Measurements from ENCODE around the gene GSTM4.
"Not testable (repeated sequence)": the region's sequence is repeated elsewhere in the genome, so short reads cannot be mapped to it uniquely, and the experiment has no call there.

GSTM4 gene

DNA sequence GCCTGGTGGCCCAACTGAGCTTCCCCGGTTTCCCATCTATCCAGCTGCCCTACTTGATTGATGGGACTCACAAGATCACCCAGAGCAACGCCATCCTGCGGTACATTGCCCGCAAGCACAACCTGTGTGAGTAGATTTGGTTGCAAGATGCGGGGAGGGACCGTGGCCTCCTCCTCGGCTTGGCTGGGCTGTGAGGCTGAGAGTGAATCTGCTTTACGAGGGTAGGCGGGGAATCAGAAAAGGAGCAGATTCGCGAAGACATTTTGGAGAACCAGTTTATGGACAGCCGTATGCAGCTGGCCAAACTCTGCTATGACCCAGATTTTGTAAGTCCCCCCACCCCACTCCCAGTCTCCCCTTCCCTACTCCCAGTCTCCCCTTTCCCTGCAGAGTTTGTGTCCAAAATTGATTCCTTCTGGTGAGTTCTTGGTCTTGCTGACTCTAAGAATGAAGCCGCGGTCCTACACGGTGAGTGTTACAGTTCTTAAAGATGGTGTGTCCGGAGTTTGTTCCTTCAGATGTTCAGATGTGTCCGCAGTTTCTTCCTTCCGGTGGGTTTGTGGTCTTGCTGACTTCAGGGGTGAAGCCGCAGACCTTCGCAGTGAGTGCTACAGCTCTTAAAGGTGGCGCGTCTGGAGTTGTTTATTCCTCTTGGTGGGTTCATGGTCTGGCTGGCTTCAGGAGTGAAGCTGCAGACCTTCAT is 13.5 kb downstream of the GSTM4 start:
- no peak for DNase-seq

- DNase-seq, result not testable (repeated sequence)
These were observed 14.0 kb downstream of the GSTM4 start for GRCh38 chr1:109669949-109670302.

DNA sequence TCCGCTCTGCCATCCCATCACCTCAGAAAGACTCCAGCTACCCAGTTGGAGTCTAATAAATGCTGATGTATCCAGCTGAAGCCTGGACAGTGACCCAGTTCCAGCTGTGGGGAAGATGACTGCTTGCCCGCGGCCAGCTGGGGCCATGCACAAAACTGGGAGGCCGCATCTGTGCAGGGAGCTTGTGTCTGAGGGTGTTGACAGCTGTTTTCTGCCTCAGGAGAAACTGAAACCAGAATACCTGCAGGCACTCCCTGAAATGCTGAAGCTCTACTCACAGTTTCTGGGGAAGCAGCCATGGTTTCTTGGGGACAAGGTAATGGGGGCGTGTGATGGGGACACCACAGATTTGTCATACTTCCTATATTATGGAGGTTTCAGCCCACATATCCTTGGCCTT is 15.2 kb downstream of the GSTM4 start:
- DNase-seq, result no peak

DNA sequence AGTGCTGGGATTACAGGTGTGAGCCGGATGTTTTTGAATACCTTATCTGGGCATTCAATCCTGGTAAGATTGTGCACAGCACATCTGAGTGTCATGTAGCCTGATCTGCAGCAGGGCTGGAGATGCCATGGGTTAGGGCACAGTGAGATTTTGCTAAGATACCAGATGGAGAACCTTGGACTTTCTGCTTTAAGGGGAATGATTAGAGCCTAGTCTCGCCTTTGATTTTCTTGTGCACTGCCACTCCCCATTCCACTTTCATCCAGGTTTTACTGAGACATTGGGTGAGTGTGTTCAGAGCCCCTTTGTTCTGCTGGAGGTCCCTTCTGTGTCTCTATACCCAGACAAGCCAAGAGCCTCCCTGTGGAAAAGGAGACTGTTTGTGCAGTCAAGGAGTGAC is 18.0 kb downstream of the GSTM4 start:
- DNase-seq, result not testable (repeated sequence)

- not testable (repeated sequence) for DNase-seq
These were observed 20.9 kb downstream of the GSTM4 start for GRCh38 chr1:109676683-109677381.

- DNase-seq, result no peak
These were observed 21.6 kb downstream of the GSTM4 start for GRCh38 chr1:109677459-109677858.

DNA sequence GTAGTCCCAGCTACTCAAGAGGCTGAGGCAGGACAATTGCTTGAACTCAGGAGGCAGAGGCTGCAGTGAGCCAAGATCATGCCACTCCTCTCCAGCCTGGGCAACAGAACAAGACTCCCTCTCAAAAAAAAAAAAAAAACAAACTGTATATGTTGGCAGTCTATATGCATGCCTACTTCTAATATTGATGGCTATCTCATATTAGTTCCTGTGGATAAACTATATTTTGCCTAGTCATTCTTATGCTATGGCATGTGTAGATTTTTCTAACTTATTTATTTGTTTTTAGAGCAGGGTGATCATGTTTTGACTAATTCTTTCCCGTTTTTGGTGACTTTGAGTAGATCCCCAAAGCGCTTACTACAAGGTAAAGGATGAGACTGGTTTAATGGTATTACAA is 22.7 kb downstream of the GSTM4 start:
- not testable (repeated sequence) for DNase-seq

DNA sequence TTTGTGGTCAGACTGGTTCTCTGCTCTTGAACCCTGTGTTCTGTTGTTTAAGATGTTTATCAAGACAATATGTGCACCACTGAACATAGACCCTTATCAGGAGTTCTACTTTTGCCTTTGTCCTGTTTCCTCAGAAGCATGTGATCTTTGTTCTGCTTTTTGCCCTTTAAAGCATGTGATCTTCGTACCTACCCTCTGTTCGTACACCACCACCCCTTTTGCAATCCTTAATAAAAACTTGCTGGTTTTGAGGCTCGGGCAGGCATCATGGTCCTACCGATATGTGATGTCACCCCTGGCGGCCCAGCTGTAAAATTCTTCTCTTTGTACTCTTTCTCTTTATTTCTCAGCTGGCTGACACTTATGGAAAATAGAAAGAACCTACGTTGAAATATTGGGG is 28.9 kb downstream of the GSTM4 start:
- not testable (repeated sequence) for DNase-seq

- not testable (repeated sequence) for DNase-seq
These were observed 29.5 kb downstream of the GSTM4 start for GRCh38 chr1:109685399-109685798.

- not testable (repeated sequence) for DNase-seq
These were observed 30.0 kb downstream of the GSTM4 start for GRCh38 chr1:109685890-109686289.

- not testable (repeated sequence) for DNase-seq
These were observed 31.2 kb downstream of the GSTM4 start for GRCh38 chr1:109687109-109687508.

GRCh38 chr1:109687641-109688499 is 32.0 kb downstream of the GSTM4 start, which contains the start of gene GSTM1:
Gene GSTM1, plus strand, starts transcription at chr1:109687817. Its CDS starts 57 bp downstream, at chr1:109687874.
- DNase-seq, result no peak

GRCh38 chr1:109689844-109690405 is 34.0 kb downstream of the GSTM4 start:
- DNase-seq, result no peak

DNA sequence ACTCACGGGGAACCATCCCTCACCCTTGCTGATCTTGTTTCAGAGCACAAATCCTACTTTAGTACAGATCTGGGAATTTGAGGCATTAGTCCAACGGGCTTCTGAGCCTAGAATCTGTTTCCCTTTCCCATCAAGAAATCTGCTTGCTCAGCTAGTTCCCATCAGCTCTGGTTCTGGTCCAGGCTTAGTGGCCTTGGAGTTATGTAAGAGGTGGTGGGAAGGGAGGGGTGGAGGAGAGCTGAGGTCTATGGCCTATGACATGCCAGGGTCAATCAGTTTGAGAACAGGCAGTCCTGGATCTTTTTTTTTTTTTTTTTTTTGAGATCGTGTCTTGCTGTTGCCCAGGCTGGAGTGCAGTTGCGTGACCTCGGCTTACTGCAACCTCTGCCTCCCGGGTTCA is 35.9 kb downstream of the GSTM4 start:
- DNase-seq, result no peak

DNA sequence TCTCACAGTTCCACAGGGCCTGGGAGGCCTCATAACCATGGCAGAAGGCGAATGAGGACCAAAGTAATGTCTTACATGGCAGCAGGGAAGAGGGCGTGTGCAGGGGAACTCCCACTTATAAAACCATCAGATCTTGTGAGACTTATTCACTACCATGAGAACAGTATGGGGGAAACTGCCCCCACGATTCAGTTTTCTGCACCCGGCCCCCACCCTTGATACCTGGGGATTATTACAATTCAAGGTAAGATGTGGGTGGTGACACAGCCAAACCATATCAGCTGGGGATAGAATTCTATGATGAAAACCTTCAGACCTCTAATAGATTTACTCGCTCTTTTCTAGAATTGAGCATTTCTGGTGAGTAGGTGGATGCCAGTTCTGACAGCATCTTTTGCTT is 38.5 kb downstream of the GSTM4 start:
- DNase-seq, result not testable (repeated sequence)

DNA sequence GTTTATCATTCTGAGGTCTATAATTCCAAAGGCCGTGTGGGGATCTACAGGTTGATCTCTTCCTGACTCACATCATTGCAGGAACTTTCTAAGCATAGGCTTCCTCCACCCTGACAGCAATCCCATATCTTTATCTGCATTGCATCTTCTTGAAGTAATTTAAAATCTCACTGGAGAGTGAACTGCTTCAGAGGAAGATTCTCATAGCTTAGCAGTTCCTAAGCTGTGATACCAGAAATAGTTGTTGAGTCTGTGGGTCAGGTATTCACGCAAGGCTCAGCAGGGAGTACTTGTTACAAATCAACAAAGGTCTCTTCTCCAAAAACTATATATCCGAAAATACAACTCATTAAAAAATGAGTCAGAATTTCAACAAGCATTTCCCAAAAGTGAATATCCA is 39.2 kb downstream of the GSTM4 start:
- not testable (repeated sequence) for DNase-seq

- DNase-seq, result no peak
These were observed 41.2 kb downstream of the GSTM4 start for GRCh38 chr1:109697066-109697465.

DNA sequence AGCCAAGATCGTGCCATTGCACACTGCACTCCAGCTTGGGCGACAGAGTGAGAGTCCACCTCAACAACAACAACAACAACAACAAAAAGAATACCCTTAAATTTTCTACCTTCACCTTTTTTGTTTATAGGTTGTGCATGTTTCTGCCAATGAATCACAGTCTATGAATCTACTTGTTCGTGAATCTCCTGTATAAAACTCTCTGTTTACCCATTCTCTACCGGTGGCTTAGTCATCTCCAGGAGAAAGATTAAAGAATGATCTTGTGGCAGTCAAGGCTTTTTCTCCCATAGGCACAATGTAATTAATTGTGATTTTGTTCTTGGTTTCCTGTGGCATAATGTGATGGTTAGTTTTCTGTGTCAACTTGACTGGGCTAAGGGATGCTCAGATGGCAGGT is 42.0 kb downstream of the GSTM4 start:
- DNase-seq, result not testable (repeated sequence)

- not testable (repeated sequence) for DNase-seq
These were observed 47.0 kb downstream of the GSTM4 start for GRCh38 chr1:109702940-109703339.

GRCh38 chr1:109704173-109704572 is 48.3 kb downstream of the GSTM4 start:
- no peak for DNase-seq

DNA sequence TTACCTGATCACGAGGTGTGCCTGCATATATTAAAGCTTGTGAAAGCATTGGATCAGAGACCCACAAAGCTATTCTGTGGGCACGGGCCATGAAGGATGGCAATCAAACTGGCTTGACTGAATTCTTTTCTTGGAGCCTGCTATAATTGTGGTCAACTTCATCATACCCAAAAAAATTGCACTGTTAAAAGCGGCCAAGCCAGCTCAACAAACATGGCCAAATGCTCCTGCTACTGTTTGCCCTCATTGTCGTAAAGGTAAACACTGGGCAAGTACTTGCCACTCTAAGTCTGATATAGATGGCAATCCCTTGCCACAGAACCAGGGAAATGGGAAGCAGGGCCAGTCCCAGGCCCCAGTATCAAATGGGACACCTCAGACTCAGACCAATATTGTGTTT is 49.5 kb downstream of the GSTM4 start:
- no peak for DNase-seq

GRCh38 chr1:109708949-109709348 is 53.0 kb downstream of the GSTM4 start:
- DNase-seq, result not testable (repeated sequence)

GRCh38 chr1:109709822-109710221 is 53.9 kb downstream of the GSTM4 start:
- DNase-seq, result not testable (repeated sequence)

Data from activated effector memory CD4-positive, alpha-beta T cell treated with anti-CD3 and anti-CD28 coated beads, Interleukin-2, amount 50 U/mL, for 16 hours (primary cell).